Measurements from ENCODE around the gene CATSPER3.

- TF ChIP-seq CTCF (IDR thresholded peaks at IDR 0.05; ENCODE audit: poor library complexity, severe bottlenecking) (no peak), EZH2 (IDR thresholded peaks at IDR 0.05; ENCODE audit: borderline replicate concordance, insufficient read depth, low read length, poor library complexity, severe bottlenecking) (no peak), POLR2AphosphoS5 (IDR thresholded peaks at IDR 0.05) (no peak), EP300 (conservative IDR thresholded peaks at IDR 0.05; ENCODE audit: poor library complexity, severe bottlenecking) (no peak), RAD21 (conservative IDR thresholded peaks at IDR 0.05) (no peak), TAF1 (IDR thresholded peaks at IDR 0.05; ENCODE audit: low read depth) (no peak), MXI1 (conservative IDR thresholded peaks at IDR 0.05; ENCODE audit: poor library complexity, severe bottlenecking) (no peak)
These were observed 74.9 kb downstream of the CATSPER3 start for GRCh38 chr5:135042595-135042994.

Data from neural cell (in vitro differentiated cells).